Measurements from ENCODE around the gene STPG3.

Gene STPG3

DNA sequence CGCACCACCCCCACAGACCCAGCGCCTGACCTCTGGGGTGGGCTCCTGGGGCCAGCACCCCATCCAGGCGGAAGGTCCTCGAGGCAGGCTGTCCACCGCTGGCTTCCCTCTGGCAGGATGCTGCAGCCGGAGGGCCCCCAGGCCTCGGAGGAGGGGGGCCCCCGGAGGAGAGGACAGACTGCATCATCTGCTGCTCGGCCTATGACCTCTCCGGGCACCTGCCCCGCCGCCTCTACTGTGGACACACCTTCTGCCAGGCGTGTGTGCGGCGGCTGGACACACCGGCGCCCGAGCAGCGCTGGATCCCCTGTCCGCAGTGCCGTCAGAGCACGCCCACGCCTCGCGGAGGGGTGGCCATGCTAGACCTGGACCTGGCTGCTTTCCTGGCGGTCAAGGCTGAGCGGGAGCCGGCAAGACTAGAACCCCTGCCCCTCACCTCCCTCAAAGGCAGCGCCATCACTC, 22.5 kb upstream of the STPG3 start:
- TF ChIP-seq, protein P1, sequence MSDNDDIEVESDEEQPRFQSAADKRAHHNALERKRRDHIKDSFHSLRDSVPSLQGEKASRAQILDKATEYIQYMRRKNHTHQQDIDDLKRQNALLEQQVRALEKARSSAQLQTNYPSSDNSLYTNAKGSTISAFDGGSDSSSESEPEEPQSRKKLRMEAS (IDR thresholded peaks at IDR 0.05; ENCODE audit: low read depth, low read length) = no peak
- TF ChIP-seq POLR2A (IDR thresholded peaks at IDR 0.05; ENCODE audit: extremely low read depth, insufficient read length) = no peak
- TF ChIP-seq, protein P2, sequence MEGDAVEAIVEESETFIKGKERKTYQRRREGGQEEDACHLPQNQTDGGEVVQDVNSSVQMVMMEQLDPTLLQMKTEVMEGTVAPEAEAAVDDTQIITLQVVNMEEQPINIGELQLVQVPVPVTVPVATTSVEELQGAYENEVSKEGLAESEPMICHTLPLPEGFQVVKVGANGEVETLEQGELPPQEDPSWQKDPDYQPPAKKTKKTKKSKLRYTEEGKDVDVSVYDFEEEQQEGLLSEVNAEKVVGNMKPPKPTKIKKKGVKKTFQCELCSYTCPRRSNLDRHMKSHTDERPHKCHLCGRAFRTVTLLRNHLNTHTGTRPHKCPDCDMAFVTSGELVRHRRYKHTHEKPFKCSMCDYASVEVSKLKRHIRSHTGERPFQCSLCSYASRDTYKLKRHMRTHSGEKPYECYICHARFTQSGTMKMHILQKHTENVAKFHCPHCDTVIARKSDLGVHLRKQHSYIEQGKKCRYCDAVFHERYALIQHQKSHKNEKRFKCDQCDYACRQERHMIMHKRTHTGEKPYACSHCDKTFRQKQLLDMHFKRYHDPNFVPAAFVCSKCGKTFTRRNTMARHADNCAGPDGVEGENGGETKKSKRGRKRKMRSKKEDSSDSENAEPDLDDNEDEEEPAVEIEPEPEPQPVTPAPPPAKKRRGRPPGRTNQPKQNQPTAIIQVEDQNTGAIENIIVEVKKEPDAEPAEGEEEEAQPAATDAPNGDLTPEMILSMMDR (IDR thresholded peaks at IDR 0.05; ENCODE audit: low read depth, low read length) = no peak
- TF ChIP-seq MYC (IDR thresholded peaks at IDR 0.05; ENCODE audit: low read depth, low read length) = no peak
- no peak overlapping the region for H3K4me3 ChIP-seq (ENCODE audit: low read depth, low read length)
- DNase-seq (ENCODE audit: low read depth) = no peak

DNA sequence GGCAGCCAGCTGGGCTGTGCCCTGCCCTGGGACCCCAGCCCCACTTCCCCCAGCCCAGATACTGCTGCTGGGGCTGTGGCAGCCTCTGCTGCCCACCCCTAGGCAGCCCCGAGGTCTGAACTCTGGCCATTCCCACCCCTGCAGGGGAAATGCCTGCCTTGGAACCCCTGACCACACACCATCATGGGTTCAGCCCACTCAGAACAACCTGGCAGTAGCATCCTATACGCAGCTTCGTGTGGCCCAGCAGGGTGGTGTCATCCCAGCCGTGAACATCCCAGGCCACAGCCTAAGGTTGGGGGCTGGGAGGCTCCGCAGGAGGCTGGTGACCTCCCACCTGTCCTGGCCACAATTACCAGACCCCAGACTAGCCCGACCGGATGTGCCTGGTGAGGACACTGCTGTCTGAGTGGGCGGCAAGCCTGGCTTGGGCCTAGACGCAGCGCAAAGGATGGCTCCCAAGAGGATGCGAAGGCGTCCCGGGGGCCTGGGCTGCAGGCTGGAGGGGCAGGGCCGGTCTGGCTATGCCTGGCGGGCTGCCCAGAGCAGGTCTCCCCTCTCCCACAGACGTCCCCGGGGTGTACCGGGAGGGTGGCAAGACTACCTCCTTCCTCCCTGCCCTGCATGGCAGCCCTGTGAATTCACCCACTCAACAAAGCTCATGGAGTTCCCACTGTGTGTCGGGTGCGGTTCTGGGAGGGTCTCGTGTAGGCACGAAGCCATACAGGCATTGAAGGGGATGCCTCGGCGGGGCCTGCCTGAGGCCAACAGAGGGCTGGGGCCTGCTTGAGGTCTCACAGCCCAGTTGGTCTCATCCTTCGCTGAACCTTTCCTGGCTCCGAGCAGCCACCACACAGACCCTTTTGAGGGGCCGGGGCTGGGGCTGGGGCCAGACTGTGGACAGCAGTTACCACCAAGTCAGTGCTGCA, 21.9 kb upstream of the STPG3 start:
- DNase-seq (ENCODE audit: low read depth) = no peak
- TF ChIP-seq, protein P1 (IDR thresholded peaks at IDR 0.05; ENCODE audit: low read depth, low read length) = no peak
- TF ChIP-seq POLR2A (IDR thresholded peaks at IDR 0.05; ENCODE audit: extremely low read depth, insufficient read length) (no peak), MYC (IDR thresholded peaks at IDR 0.05; ENCODE audit: low read depth, low read length) (no peak)
- TF ChIP-seq, protein P2 (IDR thresholded peaks at IDR 0.05; ENCODE audit: low read depth, low read length) = no peak
- no peak overlapping the region for H3K4me3 ChIP-seq (ENCODE audit: low read depth, low read length)

DNA sequence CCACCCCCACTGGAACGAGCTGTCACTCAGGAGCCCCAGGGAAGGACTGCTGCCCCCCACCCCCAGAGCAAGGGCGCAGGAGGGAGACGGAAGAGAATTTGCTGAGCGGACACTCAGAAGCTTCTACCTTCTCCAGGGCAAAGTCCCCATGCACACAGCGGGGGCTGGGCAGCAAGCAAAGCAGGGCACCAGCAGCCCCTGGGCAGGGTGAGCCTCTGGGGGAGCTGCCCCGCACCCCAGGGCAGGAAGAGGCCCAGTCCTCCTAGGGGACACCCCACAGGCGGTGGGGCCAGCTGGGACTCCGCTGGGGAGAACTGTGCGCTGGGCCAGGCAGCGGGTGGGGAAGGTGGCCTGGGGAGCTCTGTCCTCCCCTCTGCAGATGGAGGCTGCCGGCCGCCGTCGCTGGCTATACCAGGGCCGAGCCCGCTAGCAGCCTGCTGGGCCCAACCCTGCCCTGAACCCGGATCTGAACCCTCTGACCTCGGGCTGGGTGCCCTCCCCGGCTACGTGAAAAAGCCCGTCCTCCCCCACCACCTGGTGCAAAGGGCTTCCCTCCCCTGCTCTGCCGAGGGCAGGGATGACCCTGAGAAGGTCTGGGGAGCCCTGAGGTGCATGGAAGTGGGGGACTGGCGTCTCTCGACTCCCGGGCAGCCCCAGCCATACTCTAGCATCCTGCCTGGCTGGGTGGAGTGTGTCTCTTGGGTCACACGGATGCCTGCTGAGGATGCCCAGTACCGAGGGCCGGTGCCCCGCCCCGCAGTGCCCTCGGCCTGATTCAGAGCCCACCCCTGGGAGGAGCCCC, 21.0 kb upstream of the STPG3 start:
- no peak for TF ChIP-seq MYC (IDR thresholded peaks at IDR 0.05; ENCODE audit: low read depth, low read length)
- TF ChIP-seq, protein P2 (IDR thresholded peaks at IDR 0.05; ENCODE audit: low read depth, low read length) = no peak
- DNase-seq (ENCODE audit: low read depth) = no peak
- no peak overlapping the region for H3K4me3 ChIP-seq (ENCODE audit: low read depth, low read length)

DNA sequence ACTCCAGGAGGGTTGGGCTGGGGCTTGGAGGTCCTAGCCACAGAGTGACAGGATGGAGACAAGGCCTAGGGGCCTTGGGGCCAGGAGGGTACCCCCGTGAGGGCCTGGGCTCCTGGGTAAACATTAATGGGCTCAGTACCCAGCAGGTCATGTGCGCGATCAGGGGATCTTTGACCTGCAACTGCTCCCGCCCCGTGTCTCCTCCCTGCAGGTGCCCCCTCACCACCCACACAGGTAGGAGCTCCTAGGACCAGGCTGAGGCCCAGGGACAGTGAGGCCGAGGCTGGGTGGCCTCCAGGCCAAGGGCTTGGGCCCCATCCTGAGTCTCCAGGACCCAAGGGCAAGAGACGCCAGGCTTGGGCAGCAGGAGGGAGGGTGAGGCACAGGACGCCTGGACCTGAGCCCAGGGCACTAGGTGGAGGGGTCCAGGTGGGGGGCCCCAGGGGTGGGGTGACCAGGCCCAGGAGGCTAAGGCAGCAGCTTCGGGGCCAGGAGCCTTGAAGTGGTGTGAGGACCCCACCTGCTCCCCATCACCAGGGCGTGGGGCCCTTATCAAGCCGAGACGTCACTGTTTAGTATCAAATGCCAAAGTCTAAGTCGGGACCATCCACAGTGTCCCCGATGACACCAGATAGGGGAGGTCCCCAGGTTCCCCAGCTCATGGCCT, 20.2 kb upstream of the STPG3 start, which contains the start of gene SLC34A3:
TSS of gene SLC34A3 (plus strand) at position 197 of the 667 bp plus-strand sequence. CDS start 802 bp downstream, outside the sequence.
- no peak for DNase-seq (ENCODE audit: low read depth)
- TF ChIP-seq, protein P1 (IDR thresholded peaks at IDR 0.05; ENCODE audit: low read depth, low read length) = no peak
- TF ChIP-seq MYC (IDR thresholded peaks at IDR 0.05; ENCODE audit: low read depth, low read length) = no peak
- no peak within 1 kb of the TSS for H3K4me3 ChIP-seq (ENCODE audit: low read depth, low read length)

DNA sequence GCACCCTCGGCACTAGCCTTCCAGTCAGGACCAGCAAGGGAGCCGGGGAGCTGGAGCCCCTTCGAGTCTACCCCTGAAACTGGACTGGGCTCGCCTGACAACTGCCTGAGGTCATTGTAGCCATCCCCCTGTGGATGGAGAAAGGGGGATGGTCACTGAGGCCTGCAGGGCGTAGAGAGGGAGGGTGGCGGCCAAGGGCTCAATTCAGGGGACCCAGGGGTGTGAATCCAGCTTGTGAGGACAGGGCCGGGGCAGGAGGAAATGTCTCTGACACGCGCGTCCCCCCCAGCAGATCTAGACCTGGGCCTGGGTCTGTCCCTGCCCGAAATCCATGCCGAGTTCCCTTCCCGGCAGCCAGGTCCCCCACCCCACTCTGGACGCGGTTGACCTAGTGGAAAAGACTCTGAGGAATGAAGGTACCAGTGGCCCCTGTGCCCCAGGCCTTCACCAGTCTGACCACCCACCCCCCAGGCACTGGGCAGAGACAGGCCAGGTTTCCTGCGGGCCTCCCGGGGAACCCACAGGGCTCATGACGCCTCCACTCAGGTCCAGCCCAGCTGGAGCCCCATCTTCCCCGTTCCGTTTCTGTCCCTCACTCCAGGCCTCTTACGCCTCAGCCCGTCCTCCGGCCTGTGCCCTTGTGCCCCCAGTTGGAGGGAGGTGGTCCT, 19.6 kb upstream of the STPG3 start:
- TF ChIP-seq, protein P1 (IDR thresholded peaks at IDR 0.05; ENCODE audit: low read depth, low read length) = no peak
- TF ChIP-seq POLR2A (IDR thresholded peaks at IDR 0.05; ENCODE audit: extremely low read depth, insufficient read length) (no peak), MYC (IDR thresholded peaks at IDR 0.05; ENCODE audit: low read depth, low read length) (no peak)
- TF ChIP-seq, protein P2 (IDR thresholded peaks at IDR 0.05; ENCODE audit: low read depth, low read length) = no peak
- DNase-seq (ENCODE audit: low read depth) = no peak
- H3K4me3 ChIP-seq (ENCODE audit: low read depth, low read length) = no peak overlapping the region

Measured in NB4 (cell line).